Measurements from ENCODE around the gene DELE1. TPM values are rescaled to one million over a fixed set of nuclear protein-coding genes. Genes with fewer than 3 reads are reported as not detected.

Gene DELE1
- total RNA-seq, 1 experiment from 2014 or later, result 88.1 TPM

DNA sequence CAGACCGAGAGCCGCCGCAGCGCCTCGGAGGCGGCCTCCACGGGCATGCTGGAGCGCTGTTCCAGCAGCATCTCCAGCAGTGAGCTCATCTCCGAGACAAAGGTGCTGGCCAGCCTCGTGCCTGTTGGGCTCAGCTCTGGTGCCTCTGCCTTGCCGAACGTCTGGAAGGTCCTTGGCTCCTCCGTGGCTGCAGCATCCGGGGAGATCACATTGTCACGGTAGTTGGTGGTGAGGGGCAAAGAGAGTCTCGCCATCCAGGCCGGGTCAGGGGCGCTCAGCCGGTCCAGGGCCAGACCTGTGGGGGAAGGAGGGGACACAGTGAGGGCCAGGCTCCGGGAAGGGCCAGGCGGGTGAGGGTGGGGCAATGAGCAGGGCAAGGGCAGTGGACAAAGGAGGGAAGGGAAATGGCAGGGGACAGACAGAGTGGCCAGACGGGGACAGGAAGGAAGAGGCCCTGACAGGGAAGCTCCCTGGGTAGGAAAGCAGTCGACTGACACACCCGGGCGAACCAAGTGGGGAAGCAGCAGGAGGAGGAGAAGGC lies 21.9 kb downstream of the DELE1 start:
- Mint-ChIP-seq H3K4me1 (ENCODE audit: insufficient read depth, unreplicated experiment) (peaks cover 6% of the 10 kb centered on the region), H3K27me3 (ENCODE audit: insufficient read depth, unreplicated experiment) (no peaks in the 10 kb centered on the region)

DNA sequence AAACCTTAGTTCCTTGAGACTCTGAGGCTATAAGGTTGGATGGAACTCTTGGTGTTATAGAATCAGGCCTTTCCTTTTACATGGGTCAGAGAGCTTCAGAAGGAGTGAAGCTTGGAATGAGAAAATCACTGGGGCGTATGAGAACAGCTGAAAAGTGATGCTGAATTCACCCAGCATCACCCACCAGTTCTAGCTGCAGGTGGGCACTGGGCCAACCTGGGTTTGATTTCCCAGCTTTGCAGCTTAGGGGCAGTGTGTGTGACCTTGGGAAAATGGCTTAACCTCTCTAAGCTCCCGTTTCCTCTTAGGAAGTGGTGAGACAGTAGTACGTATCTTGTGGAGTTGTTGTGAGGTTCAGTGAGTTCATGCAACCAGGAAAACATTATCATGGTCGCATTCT lies 23.6 kb downstream of the DELE1 start:
- no peak overlapping the region for H3K27ac Mint-ChIP-seq (ENCODE audit: low read depth, unreplicated experiment)
- H3K36me3 Mint-ChIP-seq (ENCODE audit: insufficient read depth, unreplicated experiment), result peaks cover 10% of the 10 kb centered on the region
- no peaks in the 10 kb centered on the region for H3K27me3 Mint-ChIP-seq (ENCODE audit: insufficient read depth, unreplicated experiment)
- POLR2A ChIA-PET, result interaction anchor here (1.2 to 2.4 kb wide), 4 partner anchors 9 to 24 kb away, joined by 3 to 11 read pairs (median 6); partner anchors contain the start of gene DELE1
- no peaks in the 10 kb centered on the region for H3K4me1 Mint-ChIP-seq (ENCODE audit: insufficient read depth, unreplicated experiment)
- CTCF ChIA-PET, result interaction anchor here (0.7 to 19.4 kb wide), 7 partner anchors 11 to 283 kb away, joined by 3 to 519 read pairs (median 8); partner anchors contain the start of genes PCDH1, PCDH12 and RNF14
- intact Hi-C loops (cut with micrococcal nuclease), result no loop called here
- DNase-seq (ENCODE audit: unreplicated experiment), result no peak
- BruUV-seq (replicated peaks), result no TSS peak
- no peak overlapping the region for H3K4me3 Mint-ChIP-seq (ENCODE audit: unreplicated experiment)
- TF ChIP-seq, protein P1, sequence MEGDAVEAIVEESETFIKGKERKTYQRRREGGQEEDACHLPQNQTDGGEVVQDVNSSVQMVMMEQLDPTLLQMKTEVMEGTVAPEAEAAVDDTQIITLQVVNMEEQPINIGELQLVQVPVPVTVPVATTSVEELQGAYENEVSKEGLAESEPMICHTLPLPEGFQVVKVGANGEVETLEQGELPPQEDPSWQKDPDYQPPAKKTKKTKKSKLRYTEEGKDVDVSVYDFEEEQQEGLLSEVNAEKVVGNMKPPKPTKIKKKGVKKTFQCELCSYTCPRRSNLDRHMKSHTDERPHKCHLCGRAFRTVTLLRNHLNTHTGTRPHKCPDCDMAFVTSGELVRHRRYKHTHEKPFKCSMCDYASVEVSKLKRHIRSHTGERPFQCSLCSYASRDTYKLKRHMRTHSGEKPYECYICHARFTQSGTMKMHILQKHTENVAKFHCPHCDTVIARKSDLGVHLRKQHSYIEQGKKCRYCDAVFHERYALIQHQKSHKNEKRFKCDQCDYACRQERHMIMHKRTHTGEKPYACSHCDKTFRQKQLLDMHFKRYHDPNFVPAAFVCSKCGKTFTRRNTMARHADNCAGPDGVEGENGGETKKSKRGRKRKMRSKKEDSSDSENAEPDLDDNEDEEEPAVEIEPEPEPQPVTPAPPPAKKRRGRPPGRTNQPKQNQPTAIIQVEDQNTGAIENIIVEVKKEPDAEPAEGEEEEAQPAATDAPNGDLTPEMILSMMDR (IDR thresholded peaks at IDR 0.05; ENCODE audit: unreplicated experiment), result no peak
- no peaks in the 10 kb centered on the region for H3K9me3 Mint-ChIP-seq (ENCODE audit: unreplicated experiment)

More for the DNA sequence above, 21.9 kb downstream of the DELE1 start:
- no peak overlapping the region for H3K27ac Mint-ChIP-seq (ENCODE audit: low read depth, unreplicated experiment)
- H3K9me3 Mint-ChIP-seq (ENCODE audit: unreplicated experiment), result no peaks in the 10 kb centered on the region
- H3K4me3 Mint-ChIP-seq (ENCODE audit: unreplicated experiment), result no peak overlapping the region
- ChIA-PET CTCF (interaction anchor here (0.7 to 12.8 kb wide), 7 partner anchors 10 to 274 kb away, joined by 3 to 155 read pairs (median 8); partner anchors contain the start of genes PCDH1 and PCDH12), POLR2A (interaction anchor here (0.7 to 6.8 kb wide), 9 partner anchors 9 to 252 kb away, joined by 3 to 51 read pairs (median 5); partner anchors contain the start of gene DELE1)
- TF ChIP-seq, protein P1 (IDR thresholded peaks at IDR 0.05; ENCODE audit: unreplicated experiment), result no peak
- H3K36me3 Mint-ChIP-seq (ENCODE audit: insufficient read depth, unreplicated experiment), result peaks cover 16% of the 10 kb centered on the region
- no peak for DNase-seq (ENCODE audit: unreplicated experiment)
- BruUV-seq (replicated peaks), result no TSS peak
- intact Hi-C loops (cut with micrococcal nuclease), result no loop called here

DNA sequence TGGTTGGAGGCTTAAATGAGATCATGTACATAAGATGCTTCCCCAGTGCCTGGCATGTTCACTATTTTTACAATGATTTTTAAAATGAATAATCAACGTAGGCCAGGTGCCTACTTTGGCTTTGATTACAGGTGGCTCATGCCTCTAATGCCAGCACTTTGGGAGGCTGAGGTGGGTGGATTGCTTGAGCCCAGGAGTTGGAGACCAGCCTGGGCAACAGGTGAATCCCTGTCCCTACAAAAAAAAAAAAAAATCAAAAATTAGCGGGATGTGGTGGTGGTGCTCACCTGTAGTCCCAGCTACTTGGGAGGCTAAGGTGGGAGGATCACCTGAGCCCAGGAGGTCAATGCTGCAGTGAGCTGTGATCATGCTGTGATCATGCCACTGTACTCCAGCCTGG lies 25.1 kb downstream of the DELE1 start:
- H3K36me3 Mint-ChIP-seq (ENCODE audit: insufficient read depth, unreplicated experiment), result peaks cover 2% of the 10 kb centered on the region
- POLR2A ChIA-PET, result interaction anchor here (0.6 to 2.4 kb wide), 3 partner anchors 12 to 1407 kb away, joined by 4 to 11 read pairs (median 6); partner anchors contain the start of gene DELE1

DNA sequence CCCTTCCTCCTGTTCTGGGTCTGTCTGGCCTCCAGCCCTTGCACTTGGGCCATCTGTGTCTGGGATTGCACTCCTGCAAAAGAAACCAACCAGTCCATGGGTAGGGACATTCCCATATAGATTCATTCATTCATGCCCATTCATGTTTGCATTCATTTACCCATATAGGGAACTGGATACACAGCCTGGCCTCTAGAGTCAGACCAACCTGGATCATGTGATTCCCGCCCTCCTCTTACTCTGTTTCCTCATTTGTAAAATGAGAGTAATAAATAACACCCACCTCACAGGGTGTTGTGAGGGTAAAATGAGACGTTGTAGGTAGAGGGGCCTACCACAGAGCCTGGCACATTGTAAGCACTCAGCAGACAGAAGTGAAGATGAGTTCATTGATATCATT lies 25.8 kb downstream of the DELE1 start:
- no peak overlapping the region for H3K27ac Mint-ChIP-seq (ENCODE audit: low read depth, unreplicated experiment)
- no peak overlapping the region for H3K4me3 Mint-ChIP-seq (ENCODE audit: unreplicated experiment)
- DNase-seq (ENCODE audit: unreplicated experiment), result no peak
- no peaks in the 10 kb centered on the region for H3K4me1 Mint-ChIP-seq (ENCODE audit: insufficient read depth, unreplicated experiment)
- TF ChIP-seq, protein P1 (IDR thresholded peaks at IDR 0.05; ENCODE audit: unreplicated experiment), result no peak
- H3K27me3 Mint-ChIP-seq (ENCODE audit: insufficient read depth, unreplicated experiment), result no peaks in the 10 kb centered on the region
- CTCF ChIA-PET, result interaction anchor here (0.6 to 19.4 kb wide), 6 partner anchors 8 to 198 kb away, joined by 3 to 519 read pairs (median 6); partner anchors contain the start of genes PCDH1, PCDH12 and RNF14
- H3K36me3 Mint-ChIP-seq (ENCODE audit: insufficient read depth, unreplicated experiment), result no peaks in the 10 kb centered on the region
- H3K9me3 Mint-ChIP-seq (ENCODE audit: unreplicated experiment), result no peaks in the 10 kb centered on the region
- intact Hi-C loops (cut with micrococcal nuclease), result no loop called here
- POLR2A ChIA-PET, result no interaction called here
- no TSS peak for BruUV-seq (replicated peaks)

More for the DNA sequence above, 25.1 kb downstream of the DELE1 start:
- H3K4me1 Mint-ChIP-seq (ENCODE audit: insufficient read depth, unreplicated experiment), result no peaks in the 10 kb centered on the region
- no peak overlapping the region for H3K27ac Mint-ChIP-seq (ENCODE audit: low read depth, unreplicated experiment)
- DNase-seq (ENCODE audit: unreplicated experiment), result no peak
- intact Hi-C loops (cut with micrococcal nuclease), result no loop called here
- CTCF ChIA-PET, result interaction anchor here (0.6 to 19.4 kb wide), 8 partner anchors 8 to 284 kb away, joined by 3 to 519 read pairs (median 4); partner anchors contain the start of genes PCDH1, PCDH12 and RNF14
- no peak overlapping the region for H3K4me3 Mint-ChIP-seq (ENCODE audit: unreplicated experiment)
- no peaks in the 10 kb centered on the region for H3K27me3 Mint-ChIP-seq (ENCODE audit: insufficient read depth, unreplicated experiment)
- H3K9me3 Mint-ChIP-seq (ENCODE audit: unreplicated experiment), result no peaks in the 10 kb centered on the region
- BruUV-seq (replicated peaks), result no TSS peak
- TF ChIP-seq, protein P1 (IDR thresholded peaks at IDR 0.05; ENCODE audit: unreplicated experiment), result no peak
